Measurements from ENCODE around the gene METTL25B. TPM values are rescaled to one million over a fixed set of nuclear protein-coding genes. Genes with fewer than 3 reads are reported as not detected.

METTL25B gene
- total and polyA plus RNA-seq, 2 experiments from 2014 or later: 18.3 to 21.1 TPM

DNA sequence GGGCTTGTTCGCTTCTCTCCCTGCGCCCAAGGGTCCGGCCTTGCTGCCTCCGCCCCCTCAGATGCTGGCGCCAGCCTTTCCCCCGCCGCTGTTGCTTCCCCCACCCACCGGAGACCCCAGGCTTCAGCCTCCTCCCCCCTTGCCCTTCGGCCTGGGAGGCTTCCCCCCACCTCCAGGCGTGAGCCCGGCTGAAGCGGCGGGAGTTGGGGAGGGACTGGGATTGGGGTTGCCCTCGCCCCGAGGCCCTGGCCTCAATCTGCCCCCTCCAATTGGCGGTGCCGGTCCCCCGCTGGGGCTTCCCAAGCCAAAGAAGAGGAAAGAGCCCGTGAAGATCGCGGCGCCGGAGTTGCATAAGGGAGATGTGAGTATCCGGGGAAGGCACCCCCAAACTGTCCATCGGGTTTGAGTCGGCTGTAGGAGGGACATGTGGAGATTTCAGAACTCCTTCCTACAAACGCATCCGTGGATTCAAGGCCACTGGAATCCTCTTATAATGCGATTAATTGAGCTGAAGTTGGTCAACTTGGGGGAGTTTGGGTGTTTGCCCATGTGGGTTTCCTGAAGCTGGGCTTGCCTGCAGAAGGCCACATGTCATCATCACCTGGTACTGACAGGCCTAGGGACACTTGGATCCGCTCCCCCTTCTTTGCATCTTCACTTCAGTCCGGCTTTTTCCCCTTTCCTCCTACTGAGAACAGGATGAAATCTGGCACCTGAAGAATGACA lies 39.8 kb downstream of the METTL25B start:
- no peak overlapping the region for H2AFZ ChIP-seq

More for the DNA sequence above, 39.8 kb downstream of the METTL25B start:
- Histone ChIP-seq H3K4me2 (peak overlapping the region; percentile 99), H3F3A (replicated peaks; ENCODE audit: low read depth) (peaks cover 15% of the 10 kb centered on the region), H3K27ac (ENCODE audit: low read depth) (peak overlapping the region; percentile 83), H3K27me3 (ENCODE audit: insufficient read depth) (no peaks in the 10 kb centered on the region), H4K20me1 (replicated peaks; ENCODE audit: insufficient read depth) (peaks cover 45% of the 10 kb centered on the region), H3K9me2 (ENCODE audit: insufficient read depth) (no peaks in the 10 kb centered on the region), H3K4me3 (peak overlapping the region; percentile 71), H3K4me1 (ENCODE audit: insufficient read depth) (peaks cover 32% of the 10 kb centered on the region), H3K36me3 (ENCODE audit: insufficient read depth) (peaks cover 7% of the 10 kb centered on the region), H3K79me2 (replicated peaks; ENCODE audit: insufficient read depth) (peaks cover 59% of the 10 kb centered on the region)
- peak; percentile 45 for ATAC-seq
- no peak overlapping the region for H3K27ac Mint-ChIP-seq
- peaks cover 10% of the 10 kb centered on the region for H3K27me3 Mint-ChIP-seq (ENCODE audit: insufficient read depth, low read depth, poor library complexity)
- peak; percentile 87 for DNase-seq (ENCODE audit: low spot score)
- no peak overlapping the region for H3K4me3 Mint-ChIP-seq
- H3K36me3 Mint-ChIP-seq (ENCODE audit: low read depth): peaks cover 35% of the 10 kb centered on the region
- TF ChIP-seq JUNB (IDR thresholded peaks at IDR 0.05; ENCODE audit: unreplicated experiment) (no peak), ZNF114 (CRISPR knock-in tag; IDR thresholded peaks at IDR 0.05) (no peak), EZH2phosphoT487 (IDR thresholded peaks at IDR 0.05; ENCODE audit: unreplicated experiment) (no peak), EZH2 (IDR thresholded peaks at IDR 0.05; ENCODE audit: low read depth, unreplicated experiment) (no peak), ZNF331 (CRISPR knock-in tag; IDR thresholded peaks at IDR 0.05; ENCODE audit: low read depth) (no peak), CREB1 (CRISPR knock-in tag; IDR thresholded peaks at IDR 0.05; ENCODE audit: low read depth) (no peak), POLR2AphosphoS5 (IDR thresholded peaks at IDR 0.05; ENCODE audit: low read depth) (no peak; the same call in 1 of the 2 replicates)
- TF ChIP-seq, protein P1, sequence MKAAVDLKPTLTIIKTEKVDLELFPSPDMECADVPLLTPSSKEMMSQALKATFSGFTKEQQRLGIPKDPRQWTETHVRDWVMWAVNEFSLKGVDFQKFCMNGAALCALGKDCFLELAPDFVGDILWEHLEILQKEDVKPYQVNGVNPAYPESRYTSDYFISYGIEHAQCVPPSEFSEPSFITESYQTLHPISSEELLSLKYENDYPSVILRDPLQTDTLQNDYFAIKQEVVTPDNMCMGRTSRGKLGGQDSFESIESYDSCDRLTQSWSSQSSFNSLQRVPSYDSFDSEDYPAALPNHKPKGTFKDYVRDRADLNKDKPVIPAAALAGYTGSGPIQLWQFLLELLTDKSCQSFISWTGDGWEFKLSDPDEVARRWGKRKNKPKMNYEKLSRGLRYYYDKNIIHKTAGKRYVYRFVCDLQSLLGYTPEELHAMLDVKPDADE (IDR thresholded peaks at IDR 0.05): no peak
- TF ChIP-seq, protein P2, sequence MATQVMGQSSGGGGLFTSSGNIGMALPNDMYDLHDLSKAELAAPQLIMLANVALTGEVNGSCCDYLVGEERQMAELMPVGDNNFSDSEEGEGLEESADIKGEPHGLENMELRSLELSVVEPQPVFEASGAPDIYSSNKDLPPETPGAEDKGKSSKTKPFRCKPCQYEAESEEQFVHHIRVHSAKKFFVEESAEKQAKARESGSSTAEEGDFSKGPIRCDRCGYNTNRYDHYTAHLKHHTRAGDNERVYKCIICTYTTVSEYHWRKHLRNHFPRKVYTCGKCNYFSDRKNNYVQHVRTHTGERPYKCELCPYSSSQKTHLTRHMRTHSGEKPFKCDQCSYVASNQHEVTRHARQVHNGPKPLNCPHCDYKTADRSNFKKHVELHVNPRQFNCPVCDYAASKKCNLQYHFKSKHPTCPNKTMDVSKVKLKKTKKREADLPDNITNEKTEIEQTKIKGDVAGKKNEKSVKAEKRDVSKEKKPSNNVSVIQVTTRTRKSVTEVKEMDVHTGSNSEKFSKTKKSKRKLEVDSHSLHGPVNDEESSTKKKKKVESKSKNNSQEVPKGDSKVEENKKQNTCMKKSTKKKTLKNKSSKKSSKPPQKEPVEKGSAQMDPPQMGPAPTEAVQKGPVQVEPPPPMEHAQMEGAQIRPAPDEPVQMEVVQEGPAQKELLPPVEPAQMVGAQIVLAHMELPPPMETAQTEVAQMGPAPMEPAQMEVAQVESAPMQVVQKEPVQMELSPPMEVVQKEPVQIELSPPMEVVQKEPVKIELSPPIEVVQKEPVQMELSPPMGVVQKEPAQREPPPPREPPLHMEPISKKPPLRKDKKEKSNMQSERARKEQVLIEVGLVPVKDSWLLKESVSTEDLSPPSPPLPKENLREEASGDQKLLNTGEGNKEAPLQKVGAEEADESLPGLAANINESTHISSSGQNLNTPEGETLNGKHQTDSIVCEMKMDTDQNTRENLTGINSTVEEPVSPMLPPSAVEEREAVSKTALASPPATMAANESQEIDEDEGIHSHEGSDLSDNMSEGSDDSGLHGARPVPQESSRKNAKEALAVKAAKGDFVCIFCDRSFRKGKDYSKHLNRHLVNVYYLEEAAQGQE (IDR thresholded peaks at IDR 0.05; ENCODE audit: unreplicated experiment): no peak
- TF ChIP-seq, protein P3, sequence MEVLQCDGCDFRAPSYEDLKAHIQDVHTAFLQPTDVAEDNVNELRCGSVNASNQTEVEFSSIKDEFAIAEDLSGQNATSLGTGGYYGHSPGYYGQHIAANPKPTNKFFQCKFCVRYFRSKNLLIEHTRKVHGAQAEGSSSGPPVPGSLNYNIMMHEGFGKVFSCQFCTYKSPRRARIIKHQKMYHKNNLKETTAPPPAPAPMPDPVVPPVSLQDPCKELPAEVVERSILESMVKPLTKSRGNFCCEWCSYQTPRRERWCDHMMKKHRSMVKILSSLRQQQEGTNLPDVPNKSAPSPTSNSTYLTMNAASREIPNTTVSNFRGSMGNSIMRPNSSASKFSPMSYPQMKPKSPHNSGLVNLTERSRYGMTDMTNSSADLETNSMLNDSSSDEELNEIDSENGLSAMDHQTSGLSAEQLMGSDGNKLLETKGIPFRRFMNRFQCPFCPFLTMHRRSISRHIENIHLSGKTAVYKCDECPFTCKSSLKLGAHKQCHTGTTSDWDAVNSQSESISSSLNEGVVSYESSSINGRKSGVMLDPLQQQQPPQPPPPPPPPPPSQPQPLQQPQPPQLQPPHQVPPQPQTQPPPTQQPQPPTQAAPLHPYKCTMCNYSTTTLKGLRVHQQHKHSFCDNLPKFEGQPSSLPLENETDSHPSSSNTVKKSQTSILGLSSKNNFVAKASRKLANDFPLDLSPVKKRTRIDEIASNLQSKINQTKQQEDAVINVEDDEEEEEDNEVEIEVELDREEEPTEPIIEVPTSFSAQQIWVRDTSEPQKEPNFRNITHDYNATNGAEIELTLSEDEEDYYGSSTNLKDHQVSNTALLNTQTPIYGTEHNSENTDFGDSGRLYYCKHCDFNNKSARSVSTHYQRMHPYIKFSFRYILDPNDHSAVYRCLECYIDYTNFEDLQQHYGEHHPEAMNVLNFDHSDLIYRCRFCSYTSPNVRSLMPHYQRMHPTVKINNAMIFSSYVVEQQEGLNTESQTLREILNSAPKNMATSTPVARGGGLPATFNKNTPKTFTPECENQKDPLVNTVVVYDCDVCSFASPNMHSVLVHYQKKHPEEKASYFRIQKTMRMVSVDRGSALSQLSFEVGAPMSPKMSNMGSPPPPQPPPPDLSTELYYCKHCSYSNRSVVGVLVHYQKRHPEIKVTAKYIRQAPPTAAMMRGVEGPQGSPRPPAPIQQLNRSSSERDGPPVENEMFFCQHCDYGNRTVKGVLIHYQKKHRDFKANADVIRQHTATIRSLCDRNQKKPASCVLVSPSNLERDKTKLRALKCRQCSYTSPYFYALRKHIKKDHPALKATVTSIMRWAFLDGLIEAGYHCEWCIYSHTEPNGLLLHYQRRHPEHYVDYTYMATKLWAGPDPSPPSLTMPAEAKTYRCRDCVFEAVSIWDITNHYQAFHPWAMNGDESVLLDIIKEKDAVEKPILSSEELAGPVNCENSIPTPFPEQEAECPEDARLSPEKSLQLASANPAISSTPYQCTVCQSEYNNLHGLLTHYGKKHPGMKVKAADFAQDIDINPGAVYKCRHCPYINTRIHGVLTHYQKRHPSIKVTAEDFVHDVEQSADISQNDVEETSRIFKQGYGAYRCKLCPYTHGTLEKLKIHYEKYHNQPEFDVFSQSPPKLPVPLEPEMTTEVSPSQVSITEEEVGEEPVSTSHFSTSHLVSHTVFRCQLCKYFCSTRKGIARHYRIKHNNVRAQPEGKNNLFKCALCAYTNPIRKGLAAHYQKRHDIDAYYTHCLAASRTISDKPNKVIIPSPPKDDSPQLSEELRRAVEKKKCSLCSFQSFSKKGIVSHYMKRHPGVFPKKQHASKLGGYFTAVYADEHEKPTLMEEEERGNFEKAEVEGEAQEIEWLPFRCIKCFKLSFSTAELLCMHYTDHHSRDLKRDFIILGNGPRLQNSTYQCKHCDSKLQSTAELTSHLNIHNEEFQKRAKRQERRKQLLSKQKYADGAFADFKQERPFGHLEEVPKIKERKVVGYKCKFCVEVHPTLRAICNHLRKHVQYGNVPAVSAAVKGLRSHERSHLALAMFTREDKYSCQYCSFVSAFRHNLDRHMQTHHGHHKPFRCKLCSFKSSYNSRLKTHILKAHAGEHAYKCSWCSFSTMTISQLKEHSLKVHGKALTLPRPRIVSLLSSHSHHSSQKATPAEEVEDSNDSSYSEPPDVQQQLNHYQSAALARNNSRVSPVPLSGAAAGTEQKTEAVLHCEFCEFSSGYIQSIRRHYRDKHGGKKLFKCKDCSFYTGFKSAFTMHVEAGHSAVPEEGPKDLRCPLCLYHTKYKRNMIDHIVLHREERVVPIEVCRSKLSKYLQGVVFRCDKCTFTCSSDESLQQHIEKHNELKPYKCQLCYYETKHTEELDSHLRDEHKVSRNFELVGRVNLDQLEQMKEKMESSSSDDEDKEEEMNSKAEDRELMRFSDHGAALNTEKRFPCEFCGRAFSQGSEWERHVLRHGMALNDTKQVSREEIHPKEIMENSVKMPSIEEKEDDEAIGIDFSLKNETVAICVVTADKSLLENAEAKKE (CRISPR knock-in tag; IDR thresholded peaks at IDR 0.05): no peak
- H3K9me3 Mint-ChIP-seq: no peaks in the 10 kb centered on the region
- H3K4me1 Mint-ChIP-seq: peaks cover 37% of the 10 kb centered on the region

All from GM23338 (cell line).